Smooth muscle cell (in vitro differentiated cells): ENCODE data around the gene PTPRT. TPM values are rescaled to one million over a fixed set of nuclear protein-coding genes. Genes with fewer than 3 reads are reported as not detected.

ENCODE experiments used
- DNase-seq: peaks from one replicate; lab custom pipeline; 2025; ENCODE audit not compliant: unreplicated experiment; lab: John Stamatoyannopoulos, UW
- H2AFZ ChIP-seq: fragments of 200-600 bp; sonication (generic); 2 replicates; pipeline ENCODE4 v1.6.0; 2016; ENCODE audit warnings: antibody characterized with exemption, low read depth, mild to moderate bottlenecking
- H3F3A ChIP-seq: fragments of 200-600 bp; sonication (generic); 2 replicates; pipeline ENCODE4 v1.6.0; 2017; ENCODE audit warnings: antibody characterized with exemption, low read depth
- H3K27ac ChIP-seq: fragments of 200-600 bp; sonication (generic); 2 replicates; pipeline ENCODE4 v1.5.1; 2016; ENCODE audit warnings: low read depth, mild to moderate bottlenecking
- H3K27me3 ChIP-seq: fragments of 200-600 bp; sonication (generic); 2 replicates; pipeline ENCODE4 v1.6.1; 2016; ENCODE audit warnings: low read depth, mild to moderate bottlenecking
- H3K36me3 ChIP-seq: fragments of 200-600 bp; sonication (generic); 2 replicates; pipeline ENCODE4 v1.5.1; 2016; ENCODE audit warnings: low read depth
- H3K4me1 ChIP-seq: fragments of 200-600 bp; sonication (generic); 2 replicates; pipeline ENCODE4 v1.5.1; 2016; ENCODE audit warnings: low read depth
- H3K4me2 ChIP-seq: fragments of 200-600 bp; sonication (generic); 2 replicates; pipeline ENCODE4 v1.6.0; 2016; ENCODE audit warnings: mild to moderate bottlenecking
- H3K4me3 ChIP-seq: fragments of 200-600 bp; sonication (generic); 2 replicates; pipeline ENCODE4 v1.5.1; 2016; ENCODE audit warnings: mild to moderate bottlenecking
- H3K79me2 ChIP-seq: fragments of 200-600 bp; sonication (generic); 2 replicates; pipeline ENCODE4 v1.6.0; 2016; ENCODE audit warnings: low read depth, mild to moderate bottlenecking
- H3K9ac ChIP-seq: fragments of 200-600 bp; sonication (generic); 2 replicates; pipeline ENCODE4 v1.6.0; 2016; ENCODE audit warnings: low read depth
- H3K9me3 ChIP-seq: fragments of 200-600 bp; sonication (generic); replicated peaks from 2 replicates; pipeline ENCODE4 v1.5.1; 2016; ENCODE audit warnings: low read depth
- H4K20me1 ChIP-seq: fragments of 200-600 bp; sonication (generic); 2 replicates; pipeline ENCODE4 v1.6.0; 2016; ENCODE audit warnings: low read depth
- WGBS: methylation state at CpG from one replicate; pipeline ENCODE4 v1.1.7; 2016; ENCODE audit warnings: low lambda C conversion rate; 5-methylcytosine and 5-hydroxymethylcytosine counted together
- polyA plus RNA-seq: library from polyadenylated mRNA; unstranded; fragments of >200 nt; fragmentation: Nextera tagmentation; extraction: Ambion mirVana; gene quantifications from 2 replicates; pipeline ENCODE4 v1.2.1, GENCODE V29; 2016
- total RNA-seq: library from RNA; depleted of rRNA; stranded (reverse); fragments of >200 nt; gene quantifications from 2 replicates; pipeline ENCODE4 v1.2.3, GENCODE V29; 2014
- TF ChIP-seq, protein P1 (sequence below): fragments of 200-600 bp; sonication (generic); IDR thresholded peaks from 2 replicates; pipeline ENCODE4 v1.5.1; 2017; ENCODE audit warnings: borderline replicate concordance, mild to moderate bottlenecking, antibody characterized with exemption; ENCODE audit not compliant: insufficient read depth, poor library complexity, severe bottlenecking

PTPRT gene
- total and polyA plus RNA-seq, 2 experiments from 2014 or later = 0.99 to 2.1 TPM

DNA sequence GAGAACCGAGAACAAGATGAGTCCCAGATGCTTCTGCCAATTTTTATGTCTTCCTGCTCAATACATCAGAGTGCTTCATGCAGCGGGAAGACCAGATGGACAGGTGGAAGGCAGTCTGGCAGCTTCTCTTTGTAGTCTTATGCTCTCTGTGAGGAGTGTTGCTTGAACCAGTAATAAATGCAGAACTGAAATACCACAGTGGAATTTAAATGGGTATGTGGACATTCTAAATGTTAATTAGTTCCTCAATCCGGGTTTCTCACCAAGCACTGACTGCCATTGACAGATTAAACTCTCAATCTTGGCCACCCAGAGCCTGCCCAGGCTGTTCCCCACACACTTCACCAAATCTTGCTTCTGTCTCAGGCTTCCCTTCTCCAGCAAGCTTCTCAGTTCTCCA, 876.0 kb downstream of the PTPRT start:
- TF ChIP-seq, protein P1, sequence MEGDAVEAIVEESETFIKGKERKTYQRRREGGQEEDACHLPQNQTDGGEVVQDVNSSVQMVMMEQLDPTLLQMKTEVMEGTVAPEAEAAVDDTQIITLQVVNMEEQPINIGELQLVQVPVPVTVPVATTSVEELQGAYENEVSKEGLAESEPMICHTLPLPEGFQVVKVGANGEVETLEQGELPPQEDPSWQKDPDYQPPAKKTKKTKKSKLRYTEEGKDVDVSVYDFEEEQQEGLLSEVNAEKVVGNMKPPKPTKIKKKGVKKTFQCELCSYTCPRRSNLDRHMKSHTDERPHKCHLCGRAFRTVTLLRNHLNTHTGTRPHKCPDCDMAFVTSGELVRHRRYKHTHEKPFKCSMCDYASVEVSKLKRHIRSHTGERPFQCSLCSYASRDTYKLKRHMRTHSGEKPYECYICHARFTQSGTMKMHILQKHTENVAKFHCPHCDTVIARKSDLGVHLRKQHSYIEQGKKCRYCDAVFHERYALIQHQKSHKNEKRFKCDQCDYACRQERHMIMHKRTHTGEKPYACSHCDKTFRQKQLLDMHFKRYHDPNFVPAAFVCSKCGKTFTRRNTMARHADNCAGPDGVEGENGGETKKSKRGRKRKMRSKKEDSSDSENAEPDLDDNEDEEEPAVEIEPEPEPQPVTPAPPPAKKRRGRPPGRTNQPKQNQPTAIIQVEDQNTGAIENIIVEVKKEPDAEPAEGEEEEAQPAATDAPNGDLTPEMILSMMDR = no peak
- no peak for DNase-seq
- no peaks in the 10 kb centered on the region for H3K36me3 ChIP-seq
- no peak overlapping the region for H3K4me3 ChIP-seq
- no peaks in the 10 kb centered on the region for H3K27me3 ChIP-seq
- H3K79me2 ChIP-seq = no peaks in the 10 kb centered on the region
- H2AFZ ChIP-seq = no peak overlapping the region
- no peaks in the 10 kb centered on the region for H3K4me1 ChIP-seq
- H3F3A ChIP-seq = no peaks in the 10 kb centered on the region
- H4K20me1 ChIP-seq = no peaks in the 10 kb centered on the region
- H3K27ac ChIP-seq = no peak overlapping the region
- H3K9ac ChIP-seq = no peak overlapping the region
- 89% methylated on average over 3 of the region's 3 CpGs for WGBS
- no peaks in the 10 kb centered on the region for H3K9me3 ChIP-seq
- no peak overlapping the region for H3K4me2 ChIP-seq

DNA sequence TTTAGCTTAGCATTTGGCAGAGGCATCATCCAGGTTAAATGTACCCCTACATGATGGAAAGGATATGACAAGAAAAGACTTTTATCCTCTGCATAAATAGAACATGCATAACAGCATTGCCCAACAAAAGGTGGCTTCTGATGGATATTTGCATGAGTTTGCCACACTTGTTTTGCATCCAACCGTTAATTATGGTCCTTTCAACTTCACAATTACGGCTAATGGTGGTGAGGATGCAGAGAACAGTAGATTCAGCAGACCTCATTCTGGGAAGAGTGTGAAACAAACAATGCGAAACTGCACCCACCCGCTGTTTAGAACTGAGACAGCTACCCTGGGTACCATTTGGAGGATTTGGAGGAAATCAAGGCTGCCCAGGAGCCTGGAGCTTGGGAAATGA, 880.7 kb downstream of the PTPRT start:
- Histone ChIP-seq H3K36me3 (no peaks in the 10 kb centered on the region), H4K20me1 (no peaks in the 10 kb centered on the region), H3K27ac (no peak overlapping the region), H3F3A (no peaks in the 10 kb centered on the region), H3K4me1 (no peaks in the 10 kb centered on the region), H3K4me3 (no peak overlapping the region), H3K9ac (no peak overlapping the region), H3K79me2 (no peaks in the 10 kb centered on the region), H3K9me3 (no peaks in the 10 kb centered on the region), H3K4me2 (no peak overlapping the region), H3K27me3 (no peaks in the 10 kb centered on the region), H2AFZ (no peak overlapping the region)
- WGBS = 71% methylated on average over 4 of the region's 4 CpGs
- DNase-seq = no peak
- TF ChIP-seq, protein P1 = no peak

GRCh38 chr20:42308171-42308570, 881.5 kb downstream of the PTPRT start:
- no peaks in the 10 kb centered on the region for H3K4me1 ChIP-seq
- H3K4me3 ChIP-seq = no peak overlapping the region
- no peaks in the 10 kb centered on the region for H3K79me2 ChIP-seq
- no peaks in the 10 kb centered on the region for H3K9me3 ChIP-seq
- H2AFZ ChIP-seq = no peak overlapping the region
- H3K27ac ChIP-seq = no peak overlapping the region
- no peaks in the 10 kb centered on the region for H3K36me3 ChIP-seq
- H3K4me2 ChIP-seq = no peak overlapping the region
- WGBS = 92% methylated on average over 4 of the region's 4 CpGs
- TF ChIP-seq, protein P1 = no peak
- no peaks in the 10 kb centered on the region for H4K20me1 ChIP-seq
- DNase-seq = no peak
- H3K27me3 ChIP-seq = no peaks in the 10 kb centered on the region
- no peak overlapping the region for H3K9ac ChIP-seq
- H3F3A ChIP-seq = no peaks in the 10 kb centered on the region

DNA sequence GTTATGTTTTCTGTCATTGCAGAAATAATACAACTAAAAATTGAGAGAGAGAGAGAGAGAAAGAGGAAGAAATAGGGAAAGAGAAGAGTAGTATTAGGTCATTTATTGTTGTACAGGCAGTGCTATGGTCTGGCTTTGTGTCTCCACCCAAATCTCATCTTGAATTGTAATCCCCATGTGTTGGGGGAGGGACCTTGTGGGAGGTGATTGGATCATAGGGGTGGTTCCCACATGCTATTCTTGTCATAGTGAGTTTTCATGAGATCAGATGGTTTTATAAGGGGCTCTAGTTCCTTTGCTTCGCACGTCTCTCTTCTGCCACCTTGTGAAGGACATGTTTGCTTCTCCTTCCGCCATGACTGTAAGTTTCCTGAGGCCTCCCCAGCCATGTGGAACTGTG, 894.1 kb downstream of the PTPRT start:
- WGBS = 89% methylated on average over 3 of the region's 3 CpGs

More for the DNA sequence above, 894.1 kb downstream of the PTPRT start:
- H3K27ac ChIP-seq = no peak overlapping the region
- no peaks in the 10 kb centered on the region for H3K9me3 ChIP-seq
- H3K4me1 ChIP-seq = no peaks in the 10 kb centered on the region
- H2AFZ ChIP-seq = no peak overlapping the region
- no peak overlapping the region for H3K4me2 ChIP-seq
- H3K36me3 ChIP-seq = no peaks in the 10 kb centered on the region
- H4K20me1 ChIP-seq = no peaks in the 10 kb centered on the region
- TF ChIP-seq, protein P1 = no peak
- no peak for DNase-seq
- no peak overlapping the region for H3K9ac ChIP-seq
- H3K4me3 ChIP-seq = no peak overlapping the region
- H3K27me3 ChIP-seq = no peaks in the 10 kb centered on the region
- no peaks in the 10 kb centered on the region for H3F3A ChIP-seq
- H3K79me2 ChIP-seq = no peaks in the 10 kb centered on the region
